Measurements from ENCODE around the gene PPP2R2C.

Gene PPP2R2C

DNA sequence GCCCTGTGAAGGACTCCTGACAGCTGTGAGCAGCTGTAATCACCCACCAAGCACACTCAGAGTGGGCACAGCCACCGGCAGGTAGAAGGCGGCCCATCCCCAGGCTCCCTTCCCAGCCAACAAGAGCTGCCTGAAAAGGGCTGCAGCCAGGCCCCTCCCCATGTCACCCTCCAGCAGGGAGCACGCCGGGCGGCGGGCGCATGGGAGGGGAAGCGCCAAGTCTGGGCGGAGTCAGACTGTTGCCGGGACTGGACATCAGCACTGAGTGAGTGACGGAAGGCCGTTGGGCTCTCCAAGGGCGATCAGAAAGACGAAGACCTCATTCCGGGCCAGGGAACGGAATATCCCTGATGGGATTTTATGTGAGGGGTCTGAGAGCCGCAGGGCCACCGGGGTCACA lies 82.1 kb downstream of the PPP2R2C start:
- H3K9me3 ChIP-seq (ENCODE audit: control insufficient read depth, low read length), result no peaks in the 10 kb centered on the region

GRCh38 chr4:6389142-6389825 lies 83.1 kb downstream of the PPP2R2C start:
- Histone ChIP-seq H3K4me2 (ENCODE audit: low read length, poor library complexity, severe bottlenecking) (no peak overlapping the region), H3K27me3 (ENCODE audit: control insufficient read depth in 1 of 2, insufficient read depth in 1 of 2, low read length in 2 of 2) (peaks cover 18 to 62% of the 10 kb centered on the region in 2 experiments), H4K91ac (ENCODE audit: low read length) (no peak overlapping the region), H3K4me1 (ENCODE audit: control insufficient read depth, insufficient read depth, low read depth, low read length) (no peaks in the 10 kb centered on the region), H3K14ac (ENCODE audit: low read length in 2 of 2) (no peak overlapping the region), H2BK5ac (ENCODE audit: low read depth, low read length, poor library complexity, severe bottlenecking) (no peak overlapping the region), H3K18ac (ENCODE audit: low read depth in 1 of 2, low read length in 2 of 2) (no peak overlapping the region), H3K4me3 (ENCODE audit: insufficient read depth in 1 of 2, low read depth in 1 of 2, low read length in 2 of 2) (no peak overlapping the region), H3K4ac (ENCODE audit: low read depth in 1 of 2, low read length in 2 of 2) (no peak overlapping the region), H2AK5ac (ENCODE audit: low read length, severe bottlenecking) (no peak overlapping the region), H3K9me3 (ENCODE audit: control insufficient read depth, low read length) (no peaks in the 10 kb centered on the region), H2AFZ (ENCODE audit: low read depth, low read length) (no peak overlapping the region), H2BK120ac (ENCODE audit: low read depth, low read length) (no peak overlapping the region), H2BK15ac (ENCODE audit: low read depth, poor library complexity, severe bottlenecking) (no peak overlapping the region), H3K79me1 (replicated peaks; ENCODE audit: low read length, poor library complexity, severe bottlenecking) (no peaks in the 10 kb centered on the region), H3K36me3 (ENCODE audit: control insufficient read depth in 1 of 2, insufficient read depth in 2 of 2, low read depth in 1 of 2, low read length in 2 of 2) (no peaks in the 10 kb centered on the region), H2BK12ac (ENCODE audit: low read length in 2 of 2) (no peak overlapping the region), H3K9ac (ENCODE audit: low read length) (no peak overlapping the region), H3K23ac (ENCODE audit: low read length in 2 of 2) (no peak overlapping the region), H3K27ac (ENCODE audit: low read length, poor library complexity, severe bottlenecking) (no peak overlapping the region), H4K8ac (ENCODE audit: low read length) (no peak overlapping the region)
- no peak for DNase-seq
- 73% methylated on average over 19 of the region's 19 CpGs for WGBS

More for the DNA sequence above, 82.1 kb downstream of the PPP2R2C start:
- H4K91ac ChIP-seq (ENCODE audit: low read length), result no peak overlapping the region
- DNase-seq, result no peak
- no peaks in the 10 kb centered on the region for H3K36me3 ChIP-seq (ENCODE audit: control insufficient read depth in 1 of 2, insufficient read depth in 2 of 2, low read depth in 1 of 2, low read length in 2 of 2)
- H3K9ac ChIP-seq (ENCODE audit: low read length), result no peak overlapping the region
- H2AK5ac ChIP-seq (ENCODE audit: low read length, severe bottlenecking), result no peak overlapping the region
- H3K27me3 ChIP-seq (ENCODE audit: control insufficient read depth in 1 of 2, insufficient read depth in 1 of 2, low read length in 2 of 2), result peaks cover 22 to 57% of the 10 kb centered on the region in 2 experiments
- H3K4ac ChIP-seq (ENCODE audit: low read depth in 1 of 2, low read length in 2 of 2), result no peak overlapping the region
- H3K27ac ChIP-seq (ENCODE audit: low read length, poor library complexity, severe bottlenecking), result no peak overlapping the region
- H2BK12ac ChIP-seq (ENCODE audit: low read length in 2 of 2), result no peak overlapping the region
- H2BK5ac ChIP-seq (ENCODE audit: low read depth, low read length, poor library complexity, severe bottlenecking), result no peak overlapping the region
- H4K8ac ChIP-seq (ENCODE audit: low read length), result no peak overlapping the region
- H3K23ac ChIP-seq (ENCODE audit: low read length in 2 of 2), result no peak overlapping the region
- H3K4me3 ChIP-seq (ENCODE audit: insufficient read depth in 1 of 2, low read depth in 1 of 2, low read length in 2 of 2), result no peak overlapping the region
- no peak overlapping the region for H2BK15ac ChIP-seq (ENCODE audit: low read depth, poor library complexity, severe bottlenecking)
- H3K79me1 ChIP-seq (replicated peaks; ENCODE audit: low read length, poor library complexity, severe bottlenecking), result no peaks in the 10 kb centered on the region
- H3K18ac ChIP-seq (ENCODE audit: low read depth in 1 of 2, low read length in 2 of 2), result no peak overlapping the region
- no peak overlapping the region for H3K14ac ChIP-seq (ENCODE audit: low read length in 2 of 2)
- no peaks in the 10 kb centered on the region for H3K4me1 ChIP-seq (ENCODE audit: control insufficient read depth, insufficient read depth, low read depth, low read length)
- H2BK120ac ChIP-seq (ENCODE audit: low read depth, low read length), result no peak overlapping the region
- 63% methylated on average over 18 of the region's 18 CpGs for WGBS
- no peak overlapping the region for H3K4me2 ChIP-seq (ENCODE audit: low read length, poor library complexity, severe bottlenecking)
- no peak overlapping the region for H2AFZ ChIP-seq (ENCODE audit: low read depth, low read length)

DNA sequence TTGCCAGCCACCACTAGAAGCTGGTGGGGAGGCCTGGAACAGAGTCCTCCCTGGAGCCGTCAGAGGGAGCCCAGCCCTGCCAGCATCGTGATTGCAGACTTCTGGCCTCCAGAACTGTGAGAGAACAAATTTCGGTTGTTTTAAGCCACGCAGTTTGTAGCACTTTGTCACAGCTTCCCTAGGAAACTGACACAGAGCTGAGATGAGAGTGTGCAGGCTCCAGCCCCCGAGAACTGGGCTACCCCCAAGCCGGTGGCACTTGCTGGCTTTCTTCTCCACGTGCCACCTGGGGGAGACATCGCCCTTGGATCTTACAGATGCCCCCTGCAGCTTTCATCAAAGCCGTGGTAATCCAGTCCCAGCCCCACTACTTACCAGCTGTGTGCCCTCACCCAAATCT lies 83.7 kb downstream of the PPP2R2C start:
- Histone ChIP-seq H2AK5ac (ENCODE audit: low read length, severe bottlenecking) (no peak overlapping the region), H4K91ac (ENCODE audit: low read length) (no peak overlapping the region), H3K4ac (ENCODE audit: low read depth in 1 of 2, low read length in 2 of 2) (no peak overlapping the region), H3K18ac (ENCODE audit: low read depth in 1 of 2, low read length in 2 of 2) (no peak overlapping the region), H3K36me3 (ENCODE audit: control insufficient read depth in 1 of 2, insufficient read depth in 2 of 2, low read depth in 1 of 2, low read length in 2 of 2) (no peaks in the 10 kb centered on the region), H3K27me3 (ENCODE audit: control insufficient read depth in 1 of 2, insufficient read depth in 1 of 2, low read length in 2 of 2) (peaks cover 21 to 64% of the 10 kb centered on the region in 2 experiments), H3K4me1 (ENCODE audit: control insufficient read depth, insufficient read depth, low read depth, low read length) (no peaks in the 10 kb centered on the region), H3K23ac (ENCODE audit: low read length in 2 of 2) (no peak overlapping the region), H2BK120ac (ENCODE audit: low read depth, low read length) (no peak overlapping the region), H3K27ac (ENCODE audit: low read length, poor library complexity, severe bottlenecking) (no peak overlapping the region), H2BK15ac (ENCODE audit: low read depth, poor library complexity, severe bottlenecking) (no peak overlapping the region), H3K79me1 (replicated peaks; ENCODE audit: low read length, poor library complexity, severe bottlenecking) (no peaks in the 10 kb centered on the region), H3K9ac (ENCODE audit: low read length) (no peak overlapping the region), H4K8ac (ENCODE audit: low read length) (no peak overlapping the region), H2AFZ (ENCODE audit: low read depth, low read length) (no peak overlapping the region), H3K14ac (ENCODE audit: low read length in 2 of 2) (no peak overlapping the region), H3K4me3 (ENCODE audit: insufficient read depth in 1 of 2, low read depth in 1 of 2, low read length in 2 of 2) (no peak overlapping the region), H2BK5ac (ENCODE audit: low read depth, low read length, poor library complexity, severe bottlenecking) (no peak overlapping the region), H3K4me2 (ENCODE audit: low read length, poor library complexity, severe bottlenecking) (no peak overlapping the region), H2BK12ac (ENCODE audit: low read length in 2 of 2) (no peak overlapping the region), H3K9me3 (ENCODE audit: control insufficient read depth, low read length) (no peaks in the 10 kb centered on the region)
- WGBS, result 62% methylated on average over 9 of the region's 9 CpGs
- DNase-seq, result no peak

DNA sequence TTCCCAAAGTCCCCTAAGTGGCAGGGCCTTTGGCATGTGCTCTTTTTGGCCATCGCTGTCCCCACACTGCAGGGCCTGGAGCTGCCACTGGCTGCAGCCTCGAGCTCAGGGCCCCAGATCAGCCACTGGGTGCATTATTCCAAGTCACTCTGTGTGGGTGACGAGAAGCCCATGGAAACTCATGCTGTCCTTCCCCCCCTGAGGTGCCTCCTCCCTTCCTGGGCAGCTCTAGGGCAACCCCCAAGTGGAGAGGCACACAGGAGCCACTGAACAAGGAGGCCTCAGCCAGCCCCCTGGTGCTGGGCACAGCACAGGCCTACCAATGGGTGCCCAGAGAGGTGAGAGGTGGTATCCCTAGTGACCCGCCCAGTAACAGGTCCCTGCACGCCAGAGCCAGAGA lies 84.5 kb downstream of the PPP2R2C start:
- H3K4me3 ChIP-seq (ENCODE audit: insufficient read depth in 1 of 2, low read depth in 1 of 2, low read length in 2 of 2), result no peak overlapping the region
- H2AK5ac ChIP-seq (ENCODE audit: low read length, severe bottlenecking), result no peak overlapping the region
- no peak overlapping the region for H2BK120ac ChIP-seq (ENCODE audit: low read depth, low read length)
- no peaks in the 10 kb centered on the region for H3K79me1 ChIP-seq (replicated peaks; ENCODE audit: low read length, poor library complexity, severe bottlenecking)
- no peak overlapping the region for H3K23ac ChIP-seq (ENCODE audit: low read length in 2 of 2)
- no peak overlapping the region for H2BK5ac ChIP-seq (ENCODE audit: low read depth, low read length, poor library complexity, severe bottlenecking)
- WGBS, result 68% methylated on average over 5 of the region's 5 CpGs
- H3K14ac ChIP-seq (ENCODE audit: low read length in 2 of 2), result no peak overlapping the region
- no peak for DNase-seq
- H2AFZ ChIP-seq (ENCODE audit: low read depth, low read length), result no peak overlapping the region
- H4K8ac ChIP-seq (ENCODE audit: low read length), result no peak overlapping the region
- no peak overlapping the region for H3K27ac ChIP-seq (ENCODE audit: low read length, poor library complexity, severe bottlenecking)
- no peaks in the 10 kb centered on the region for H3K4me1 ChIP-seq (ENCODE audit: control insufficient read depth, insufficient read depth, low read depth, low read length)
- H3K9ac ChIP-seq (ENCODE audit: low read length), result no peak overlapping the region
- no peak overlapping the region for H2BK12ac ChIP-seq (ENCODE audit: low read length in 2 of 2)
- H2BK15ac ChIP-seq (ENCODE audit: low read depth, poor library complexity, severe bottlenecking), result no peak overlapping the region
- no peak overlapping the region for H3K18ac ChIP-seq (ENCODE audit: low read depth in 1 of 2, low read length in 2 of 2)
- no peaks in the 10 kb centered on the region for H3K9me3 ChIP-seq (ENCODE audit: control insufficient read depth, low read length)
- H4K91ac ChIP-seq (ENCODE audit: low read length), result no peak overlapping the region
- no peak overlapping the region for H3K4me2 ChIP-seq (ENCODE audit: low read length, poor library complexity, severe bottlenecking)
- H3K36me3 ChIP-seq (ENCODE audit: control insufficient read depth in 1 of 2, insufficient read depth in 2 of 2, low read depth in 1 of 2, low read length in 2 of 2), result no peaks in the 10 kb centered on the region
- H3K27me3 ChIP-seq (ENCODE audit: control insufficient read depth in 1 of 2, insufficient read depth in 1 of 2, low read length in 2 of 2), result peaks cover 27 to 71% of the 10 kb centered on the region in 2 experiments
- H3K4ac ChIP-seq (ENCODE audit: low read depth in 1 of 2, low read length in 2 of 2), result no peak overlapping the region
